Epidermal melanocyte (primary cell): ENCODE measurements around the gene U2AF2.

ENCODE experiments used
- DNase-seq: peaks from one replicate; pipeline ENCODE4 v3.0.0; 2011; ENCODE audit warnings: low spot score; ENCODE audit not compliant: insufficient read length

Gene U2AF2

GRCh38 chr19:55674841-55675660 is 20.2 kb downstream of the U2AF2 start, which contains the start of gene EPN1:
Gene EPN1 (plus strand): TSS chr19:55675226. CDS start chr19:55678628, 3,402 bp downstream.
- DNase-seq: peak; percentile 100

GRCh38 chr19:55675661-55676354 is 21.0 kb downstream of the U2AF2 start:
- DNase-seq: no peak

GRCh38 chr19:55676383-55676782 is 21.5 kb downstream of the U2AF2 start:
- DNase-seq: no peak

- no peak for DNase-seq
Measured at GRCh38 chr19:55676889-55677505, 22.2 kb downstream of the U2AF2 start.

GRCh38 chr19:55677572-55678028 is 22.8 kb downstream of the U2AF2 start:
- no peak for DNase-seq

- no peak for DNase-seq
Measured at GRCh38 chr19:55678121-55678671, 23.4 kb downstream of the U2AF2 start.

- DNase-seq: no peak
Measured at GRCh38 chr19:55679343-55680257, 24.8 kb downstream of the U2AF2 start.

- DNase-seq: no peak
Measured at GRCh38 chr19:55680339-55681130, 25.7 kb downstream of the U2AF2 start.

- no peak for DNase-seq
Measured at GRCh38 chr19:55681131-55682092, 26.6 kb downstream of the U2AF2 start.

- DNase-seq: no peak
Measured at GRCh38 chr19:55683449-55684261, 28.8 kb downstream of the U2AF2 start.

- DNase-seq: no peak
Measured at GRCh38 chr19:55684946-55685681, 30.3 kb downstream of the U2AF2 start.

- DNase-seq: no peak
Measured at GRCh38 chr19:55685776-55686175, 30.9 kb downstream of the U2AF2 start.

GRCh38 chr19:55686311-55687050 is 31.6 kb downstream of the U2AF2 start:
- DNase-seq: no peak

- DNase-seq: no peak
Measured at GRCh38 chr19:55687281-55688201, 32.7 kb downstream of the U2AF2 start.

GRCh38 chr19:55688422-55689218 is 33.8 kb downstream of the U2AF2 start:
- no peak for DNase-seq
